Progenitor cell of endocrine pancreas (in vitro differentiated cells): ENCODE measurements around the gene NID1. TPM values are rescaled to one million over a fixed set of nuclear protein-coding genes. Genes with fewer than 3 reads are reported as not detected.

Experiments used
- DNase-seq: peaks from one replicate; pipeline ENCODE4 v3.0.0; 2021; ENCODE audit warnings: low spot score; ENCODE audit not compliant: unreplicated experiment
- H3K27ac Mint-ChIP-seq: 2 replicates; pipeline ENCODE4 v1.8.0; 2021; ENCODE audit warnings: mild to moderate bottlenecking, moderate library complexity, mixed read lengths
- H3K27me3 Mint-ChIP-seq: 2 replicates; pipeline ENCODE4 v1.8.0; 2021; ENCODE audit warnings: mixed read lengths
- H3K36me3 Mint-ChIP-seq: 2 replicates; pipeline ENCODE4 v1.8.0; 2022; ENCODE audit warnings: mixed read lengths; ENCODE audit not compliant: insufficient read depth
- H3K4me1 Mint-ChIP-seq: 2 replicates; pipeline ENCODE4 v1.8.0; 2021; ENCODE audit warnings: low read depth, mixed read lengths
- H3K4me3 Mint-ChIP-seq: 2 replicates; pipeline ENCODE4 v1.8.0; 2021; ENCODE audit warnings: low read depth, mild to moderate bottlenecking, moderate library complexity, mixed read lengths
- H3K9me3 Mint-ChIP-seq: 2 replicates; pipeline ENCODE4 v1.8.0; 2021; ENCODE audit warnings: low read depth, mixed read lengths
- CTCF ChIP-seq: fragments of 200-600 bp; sonication (generic); IDR thresholded peaks from one replicate; pipeline ENCODE4 v1.5.0; 2021; ENCODE audit warnings: antibody characterized with exemption, mild to moderate bottlenecking; ENCODE audit not compliant: unreplicated experiment
- total RNA-seq: library from RNA; stranded (reverse); gene quantifications from 2 replicates; pipeline ENCODE4 v1.2.1, GENCODE V29; 2021

The NID1 gene
- total RNA-seq, 1 donor from 2014 or later, result 21.0 TPM

- H3K27ac Mint-ChIP-seq, result peak overlapping the region; percentile 41
- H3K36me3 Mint-ChIP-seq, result peaks cover 2% of the 10 kb centered on the region
- peaks cover 35% of the 10 kb centered on the region for H3K27me3 Mint-ChIP-seq
- TF ChIP-seq CTCF, result no peak
- H3K9me3 Mint-ChIP-seq, result no peaks in the 10 kb centered on the region
- H3K4me3 Mint-ChIP-seq, result peak overlapping the region; percentile 76
- DNase-seq, result no peak
- H3K4me1 Mint-ChIP-seq, result no peaks in the 10 kb centered on the region
These were observed 1.4 kb downstream of the NID1 start for GRCh38 chr1:236063551-236063918.

GRCh38 chr1:236060286-236060685 is 4.6 kb downstream of the NID1 start:
- TF ChIP-seq CTCF, result no peak
- peaks cover 4% of the 10 kb centered on the region for H3K27me3 Mint-ChIP-seq
- H3K4me3 Mint-ChIP-seq, result no peak overlapping the region
- H3K9me3 Mint-ChIP-seq, result no peaks in the 10 kb centered on the region
- DNase-seq, result no peak
- H3K36me3 Mint-ChIP-seq, result peaks cover 2% of the 10 kb centered on the region
- no peaks in the 10 kb centered on the region for H3K4me1 Mint-ChIP-seq
- no peak overlapping the region for H3K27ac Mint-ChIP-seq

- Mint-ChIP-seq H3K27me3 (peaks cover 3% of the 10 kb centered on the region), H3K36me3 (peaks cover 2% of the 10 kb centered on the region), H3K27ac (no peak overlapping the region)
These were observed 5.9 kb downstream of the NID1 start for GRCh38 chr1:236059011-236059410.

GRCh38 chr1:236058141-236058934 is 6.6 kb downstream of the NID1 start:
- Mint-ChIP-seq H3K36me3 (peaks cover 2% of the 10 kb centered on the region), H3K4me1 (no peaks in the 10 kb centered on the region), H3K27ac (no peak overlapping the region), H3K4me3 (no peak overlapping the region), H3K9me3 (no peaks in the 10 kb centered on the region), H3K27me3 (no peaks in the 10 kb centered on the region)
- no peak for TF ChIP-seq CTCF
- no peak for DNase-seq

More at GRCh38 chr1:236059011-236059410, 5.9 kb downstream of the NID1 start:
- Mint-ChIP-seq H3K4me1 (no peaks in the 10 kb centered on the region), H3K9me3 (no peaks in the 10 kb centered on the region), H3K4me3 (no peak overlapping the region)
- no peak for TF ChIP-seq CTCF
- DNase-seq, result no peak

- Mint-ChIP-seq H3K4me1 (no peaks in the 10 kb centered on the region), H3K36me3 (peaks cover 2% of the 10 kb centered on the region), H3K27ac (no peak overlapping the region), H3K4me3 (no peak overlapping the region), H3K27me3 (no peaks in the 10 kb centered on the region), H3K9me3 (no peaks in the 10 kb centered on the region)
- no peak for TF ChIP-seq CTCF
- no peak for DNase-seq
These were observed 7.3 kb downstream of the NID1 start for GRCh38 chr1:236057546-236057945.
